Progenitor cell of endocrine pancreas (in vitro differentiated cells): Measurements from ENCODE around the gene KMT2D. TPM values are rescaled to one million over a fixed set of nuclear protein-coding genes. Genes with fewer than 3 reads are reported as not detected.

Source experiments
- DNase-seq: peaks from one replicate; pipeline ENCODE4 v3.0.0; 2021; ENCODE audit warnings: low spot score; ENCODE audit not compliant: unreplicated experiment
- H3K27ac Mint-ChIP-seq: 2 replicates; pipeline ENCODE4 v1.8.0; 2021; ENCODE audit warnings: mild to moderate bottlenecking, moderate library complexity, mixed read lengths
- H3K27me3 Mint-ChIP-seq: 2 replicates; pipeline ENCODE4 v1.8.0; 2021; ENCODE audit warnings: mixed read lengths
- H3K36me3 Mint-ChIP-seq: 2 replicates; pipeline ENCODE4 v1.8.0; 2022; ENCODE audit warnings: mixed read lengths; ENCODE audit not compliant: insufficient read depth
- H3K4me1 Mint-ChIP-seq: 2 replicates; pipeline ENCODE4 v1.8.0; 2021; ENCODE audit warnings: low read depth, mixed read lengths
- H3K4me3 Mint-ChIP-seq: 2 replicates; pipeline ENCODE4 v1.8.0; 2021; ENCODE audit warnings: low read depth, mild to moderate bottlenecking, moderate library complexity, mixed read lengths
- H3K9me3 Mint-ChIP-seq: 2 replicates; pipeline ENCODE4 v1.8.0; 2021; ENCODE audit warnings: low read depth, mixed read lengths
- total RNA-seq: library from RNA; stranded (reverse); gene quantifications from 2 replicates; pipeline ENCODE4 v1.2.1, GENCODE V29; 2021
- TF ChIP-seq, protein P1 (sequence below): fragments of 200-600 bp; sonication (generic); IDR thresholded peaks from one replicate; pipeline ENCODE4 v1.5.0; 2021; ENCODE audit warnings: antibody characterized with exemption, mild to moderate bottlenecking; ENCODE audit not compliant: unreplicated experiment

The KMT2D gene
- total RNA-seq, 1 donor from 2014 or later = 132 TPM

DNA sequence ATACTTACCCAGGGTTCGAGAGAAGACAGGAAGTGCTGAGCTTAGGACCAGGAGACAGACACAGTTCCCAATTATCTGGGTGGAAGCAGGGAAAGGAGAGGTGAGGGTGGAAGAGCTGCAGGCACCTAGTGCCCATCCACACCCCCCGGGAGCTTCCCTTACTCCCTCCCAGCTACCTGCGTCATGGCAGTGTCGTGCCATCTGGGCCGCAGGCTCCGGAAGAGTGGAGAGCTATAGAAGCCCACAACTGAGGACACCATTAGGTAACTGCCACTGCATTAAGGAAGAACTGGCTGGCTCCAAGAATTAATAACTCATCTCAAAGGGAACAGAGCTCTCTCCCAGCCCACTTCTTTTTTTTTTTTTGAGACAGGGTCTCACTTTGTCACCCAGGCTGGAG is 39.8 kb upstream of the KMT2D start:
- DNase-seq = no peak
- TF ChIP-seq, protein P1, sequence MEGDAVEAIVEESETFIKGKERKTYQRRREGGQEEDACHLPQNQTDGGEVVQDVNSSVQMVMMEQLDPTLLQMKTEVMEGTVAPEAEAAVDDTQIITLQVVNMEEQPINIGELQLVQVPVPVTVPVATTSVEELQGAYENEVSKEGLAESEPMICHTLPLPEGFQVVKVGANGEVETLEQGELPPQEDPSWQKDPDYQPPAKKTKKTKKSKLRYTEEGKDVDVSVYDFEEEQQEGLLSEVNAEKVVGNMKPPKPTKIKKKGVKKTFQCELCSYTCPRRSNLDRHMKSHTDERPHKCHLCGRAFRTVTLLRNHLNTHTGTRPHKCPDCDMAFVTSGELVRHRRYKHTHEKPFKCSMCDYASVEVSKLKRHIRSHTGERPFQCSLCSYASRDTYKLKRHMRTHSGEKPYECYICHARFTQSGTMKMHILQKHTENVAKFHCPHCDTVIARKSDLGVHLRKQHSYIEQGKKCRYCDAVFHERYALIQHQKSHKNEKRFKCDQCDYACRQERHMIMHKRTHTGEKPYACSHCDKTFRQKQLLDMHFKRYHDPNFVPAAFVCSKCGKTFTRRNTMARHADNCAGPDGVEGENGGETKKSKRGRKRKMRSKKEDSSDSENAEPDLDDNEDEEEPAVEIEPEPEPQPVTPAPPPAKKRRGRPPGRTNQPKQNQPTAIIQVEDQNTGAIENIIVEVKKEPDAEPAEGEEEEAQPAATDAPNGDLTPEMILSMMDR = no peak

DNA sequence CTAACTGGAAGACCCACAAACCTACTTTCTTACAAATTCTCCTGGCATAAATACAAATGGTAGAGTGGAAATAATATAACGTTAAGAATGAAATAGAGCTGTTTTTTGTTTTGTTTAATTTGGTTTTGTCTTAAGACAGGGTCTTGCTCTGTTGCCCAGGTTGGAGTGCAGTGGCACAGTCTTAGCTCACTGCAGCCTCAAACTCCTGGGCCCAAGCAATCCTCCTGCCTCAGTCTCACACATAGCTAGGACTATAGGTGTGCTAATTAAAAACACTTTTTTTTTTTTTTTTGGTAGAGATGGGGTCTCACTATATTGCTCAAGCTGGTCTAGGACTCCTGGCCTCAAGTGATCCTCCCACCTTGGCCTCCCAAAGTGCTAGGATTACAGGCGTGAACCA is 38.1 kb upstream of the KMT2D start:
- H3K27ac Mint-ChIP-seq = no peak overlapping the region
- no peak for DNase-seq
- TF ChIP-seq, protein P1 = no peak
- H3K9me3 Mint-ChIP-seq = no peaks in the 10 kb centered on the region
- peaks cover 21% of the 10 kb centered on the region for H3K27me3 Mint-ChIP-seq
- no peak overlapping the region for H3K4me3 Mint-ChIP-seq
- peaks cover 10% of the 10 kb centered on the region for H3K4me1 Mint-ChIP-seq
- peaks cover 17% of the 10 kb centered on the region for H3K36me3 Mint-ChIP-seq

More for the DNA sequence above, 39.8 kb upstream of the KMT2D start:
- H3K36me3 Mint-ChIP-seq = peaks cover 22% of the 10 kb centered on the region
- H3K27me3 Mint-ChIP-seq = peaks cover 7% of the 10 kb centered on the region
- H3K4me3 Mint-ChIP-seq = no peak overlapping the region
- H3K27ac Mint-ChIP-seq = no peak overlapping the region
- no peaks in the 10 kb centered on the region for H3K9me3 Mint-ChIP-seq
- peaks cover 3% of the 10 kb centered on the region for H3K4me1 Mint-ChIP-seq

DNA sequence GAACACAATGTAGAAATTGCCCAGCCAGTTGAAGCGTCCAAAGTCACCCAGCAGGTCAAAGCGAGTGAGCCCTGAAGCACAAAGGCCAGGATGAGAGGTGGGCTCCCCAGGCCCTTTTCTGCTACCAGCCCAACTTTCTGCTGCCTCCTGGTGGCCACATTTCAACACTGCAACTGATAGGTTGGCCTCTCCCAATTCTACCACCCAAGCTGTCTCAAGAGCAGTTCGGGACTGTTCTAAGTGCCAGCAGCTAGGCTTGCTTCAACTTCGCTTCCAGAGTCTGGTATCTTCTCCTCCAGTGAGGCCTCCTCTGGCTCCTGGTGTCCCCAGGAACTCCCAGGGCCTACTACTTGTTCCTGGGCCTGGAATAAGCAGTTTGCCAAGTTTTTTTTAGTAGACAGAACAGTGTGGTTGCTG is 37.4 kb upstream of the KMT2D start:
- H3K27ac Mint-ChIP-seq = no peak overlapping the region
- no peaks in the 10 kb centered on the region for H3K9me3 Mint-ChIP-seq
- TF ChIP-seq, protein P1 = peak; percentile 73
- peaks cover 28% of the 10 kb centered on the region for H3K27me3 Mint-ChIP-seq
- H3K4me3 Mint-ChIP-seq = no peak overlapping the region
- DNase-seq = peak; percentile 39
- peaks cover 13% of the 10 kb centered on the region for H3K4me1 Mint-ChIP-seq
- H3K36me3 Mint-ChIP-seq = peaks cover 17% of the 10 kb centered on the region

DNA sequence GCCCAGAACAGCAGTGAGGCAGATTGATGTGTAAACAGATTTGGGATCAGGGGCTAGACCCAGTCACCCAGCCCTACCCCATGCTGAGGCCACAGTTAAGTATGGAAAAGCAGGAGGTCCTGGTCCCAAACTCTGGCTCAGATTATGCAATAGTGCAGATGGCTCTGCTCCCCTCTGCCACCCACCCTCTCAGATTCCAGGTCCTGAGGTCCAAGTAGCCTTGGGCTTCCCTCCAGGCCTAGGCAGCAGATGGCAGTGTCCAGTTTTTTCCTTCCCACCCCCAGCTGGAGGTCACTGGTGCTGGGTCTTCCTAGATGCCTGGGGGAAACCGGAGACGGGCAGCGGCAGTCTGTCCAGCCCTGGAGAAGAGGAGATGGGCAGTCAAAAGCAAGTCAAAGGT is 36.8 kb upstream of the KMT2D start:
- H3K27ac Mint-ChIP-seq = no peak overlapping the region
- H3K36me3 Mint-ChIP-seq = peaks cover 17% of the 10 kb centered on the region

DNA sequence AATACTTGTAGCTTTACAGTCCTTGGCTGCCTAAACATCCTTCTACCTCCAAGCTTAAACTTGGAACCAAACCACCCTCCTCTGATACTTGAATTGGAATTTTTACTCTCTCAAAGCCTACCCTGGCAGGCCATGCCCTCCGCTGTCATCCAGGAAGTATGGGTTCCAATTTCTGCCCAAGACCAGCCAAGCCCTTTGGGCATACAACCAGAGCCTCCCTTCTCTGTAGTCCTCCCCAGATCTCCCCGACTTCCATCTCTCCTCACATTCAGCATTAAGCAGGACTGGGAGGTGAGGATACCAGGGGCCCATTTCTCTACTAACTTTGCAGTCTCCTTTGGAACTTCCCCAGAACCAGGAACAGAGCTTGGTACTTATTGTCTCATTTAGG is 34.4 kb upstream of the KMT2D start:
- no peak overlapping the region for H3K27ac Mint-ChIP-seq
- H3K9me3 Mint-ChIP-seq = no peaks in the 10 kb centered on the region
- peaks cover 13% of the 10 kb centered on the region for H3K4me1 Mint-ChIP-seq
- H3K4me3 Mint-ChIP-seq = no peak overlapping the region
- TF ChIP-seq, protein P1 = no peak
- no peak for DNase-seq
- peaks cover 57% of the 10 kb centered on the region for H3K27me3 Mint-ChIP-seq
- H3K36me3 Mint-ChIP-seq = peaks cover 13% of the 10 kb centered on the region

More for the DNA sequence above, 36.8 kb upstream of the KMT2D start:
- H3K4me3 Mint-ChIP-seq = no peak overlapping the region
- H3K4me1 Mint-ChIP-seq = peaks cover 13% of the 10 kb centered on the region
- peaks cover 34% of the 10 kb centered on the region for H3K27me3 Mint-ChIP-seq
- TF ChIP-seq, protein P1 = no peak
- no peak for DNase-seq
- H3K9me3 Mint-ChIP-seq = no peaks in the 10 kb centered on the region
